GM23248 (cell line): Measurements from ENCODE around the gene ZFPM1.

Experiments used
- EZH2 ChIP-seq: fragments of 200-600 bp; sonication (generic); IDR thresholded peaks from 2 replicates; pipeline ENCODE4 v1.6.1; 2018; ENCODE audit warnings: antibody characterized with exemption, mild to moderate bottlenecking; ENCODE audit not compliant: insufficient read depth, poor library complexity, severe bottlenecking
- EZH2phosphoT487 ChIP-seq: fragments of 200-600 bp; sonication (generic); IDR thresholded peaks from 2 replicates; pipeline ENCODE4 v1.6.1; 2018; ENCODE audit warnings: antibody characterized with exemption, moderate library complexity, mild to moderate bottlenecking, low read depth; ENCODE audit not compliant: insufficient read depth

- TF ChIP-seq EZH2phosphoT487 (no peak), EZH2 (no peak)
These were observed 41.5 kb downstream of the ZFPM1 start for GRCh38 chr16:88494335-88495154.
